ENCODE data around the gene SEZ6L.

The SEZ6L gene

GRCh38 chr22:26161746-26162145 lies 7.5 kb upstream of the SEZ6L start:
- no peak for TF ChIP-seq EZH2phosphoT487 (IDR thresholded peaks at IDR 0.05; ENCODE audit: borderline replicate concordance)
- no peak for TF ChIP-seq CTCF (conservative IDR thresholded peaks at IDR 0.05; ENCODE audit: low read length)
- no peaks in the 10 kb centered on the region for H3K4me1 ChIP-seq (ENCODE audit: insufficient read depth, low read length, poor library complexity, severe bottlenecking)
- H2AFZ ChIP-seq (ENCODE audit: low read length): no peak overlapping the region
- no peaks in the 10 kb centered on the region for H3K9me3 ChIP-seq (ENCODE audit: insufficient read depth, low read depth, low read length)
- no peaks in the 10 kb centered on the region for H3F3A ChIP-seq (ENCODE audit: low read depth)
- H4K20me1 ChIP-seq (ENCODE audit: insufficient read depth, low read length, poor library complexity, severe bottlenecking): no peaks in the 10 kb centered on the region
- no peaks in the 10 kb centered on the region for H3K27me3 ChIP-seq (ENCODE audit: insufficient read depth, low read length, poor library complexity, severe bottlenecking)
- H3K36me3 ChIP-seq (ENCODE audit: insufficient read depth, low read length): no peaks in the 10 kb centered on the region
- no peak overlapping the region for H3K4me3 ChIP-seq (ENCODE audit: low read length, poor library complexity, severe bottlenecking)
- no peaks in the 10 kb centered on the region for H3K9me2 ChIP-seq (replicated peaks; ENCODE audit: low read depth, low read length)
- H3K9ac ChIP-seq (ENCODE audit: low read depth, low read length, poor library complexity, severe bottlenecking): no peak overlapping the region
- H3K79me2 ChIP-seq (ENCODE audit: insufficient read depth, low read length): no peaks in the 10 kb centered on the region
- no peak overlapping the region for H3K4me2 ChIP-seq (ENCODE audit: low read depth, low read length, poor library complexity, severe bottlenecking)

- TF ChIP-seq EZH2phosphoT487 (IDR thresholded peaks at IDR 0.05; ENCODE audit: borderline replicate concordance): no peak
- TF ChIP-seq CTCF (conservative IDR thresholded peaks at IDR 0.05; ENCODE audit: low read length): no peak
- no peaks in the 10 kb centered on the region for H3F3A ChIP-seq (ENCODE audit: low read depth)
- no peaks in the 10 kb centered on the region for H3K27me3 ChIP-seq (ENCODE audit: insufficient read depth, low read length, poor library complexity, severe bottlenecking)
Observed at GRCh38 chr22:26162926-26163325, 6.3 kb upstream of the SEZ6L start.

GRCh38 chr22:26164174-26164573 lies 5.1 kb upstream of the SEZ6L start:
- no peaks in the 10 kb centered on the region for H3K4me1 ChIP-seq (ENCODE audit: insufficient read depth, low read length, poor library complexity, severe bottlenecking)
- H3K9ac ChIP-seq (ENCODE audit: low read depth, low read length, poor library complexity, severe bottlenecking): no peak overlapping the region
- H4K20me1 ChIP-seq (ENCODE audit: insufficient read depth, low read length, poor library complexity, severe bottlenecking): no peaks in the 10 kb centered on the region
- H3K4me3 ChIP-seq (ENCODE audit: low read length, poor library complexity, severe bottlenecking): no peak overlapping the region
- no peaks in the 10 kb centered on the region for H3K27me3 ChIP-seq (ENCODE audit: insufficient read depth, low read length, poor library complexity, severe bottlenecking)
- no peak overlapping the region for H2AFZ ChIP-seq (ENCODE audit: low read length)
- H3K4me2 ChIP-seq (ENCODE audit: low read depth, low read length, poor library complexity, severe bottlenecking): no peak overlapping the region
- H3K9me2 ChIP-seq (replicated peaks; ENCODE audit: low read depth, low read length): no peaks in the 10 kb centered on the region
- no peaks in the 10 kb centered on the region for H3K36me3 ChIP-seq (ENCODE audit: insufficient read depth, low read length)
- no peaks in the 10 kb centered on the region for H3F3A ChIP-seq (ENCODE audit: low read depth)
- no peaks in the 10 kb centered on the region for H3K79me2 ChIP-seq (ENCODE audit: insufficient read depth, low read length)
- TF ChIP-seq CTCF (conservative IDR thresholded peaks at IDR 0.05; ENCODE audit: low read length) (no peak), EZH2phosphoT487 (IDR thresholded peaks at IDR 0.05; ENCODE audit: borderline replicate concordance) (no peak)
- H3K9me3 ChIP-seq (ENCODE audit: insufficient read depth, low read depth, low read length): no peaks in the 10 kb centered on the region

More at GRCh38 chr22:26162926-26163325, 6.3 kb upstream of the SEZ6L start:
- Histone ChIP-seq H2AFZ (ENCODE audit: low read length) (no peak overlapping the region), H3K9me2 (replicated peaks; ENCODE audit: low read depth, low read length) (no peaks in the 10 kb centered on the region), H3K79me2 (ENCODE audit: insufficient read depth, low read length) (no peaks in the 10 kb centered on the region), H3K4me2 (ENCODE audit: low read depth, low read length, poor library complexity, severe bottlenecking) (no peak overlapping the region), H4K20me1 (ENCODE audit: insufficient read depth, low read length, poor library complexity, severe bottlenecking) (no peaks in the 10 kb centered on the region), H3K4me3 (ENCODE audit: low read length, poor library complexity, severe bottlenecking) (no peak overlapping the region), H3K9ac (ENCODE audit: low read depth, low read length, poor library complexity, severe bottlenecking) (no peak overlapping the region), H3K36me3 (ENCODE audit: insufficient read depth, low read length) (no peaks in the 10 kb centered on the region), H3K4me1 (ENCODE audit: insufficient read depth, low read length, poor library complexity, severe bottlenecking) (no peaks in the 10 kb centered on the region), H3K9me3 (ENCODE audit: insufficient read depth, low read depth, low read length) (no peaks in the 10 kb centered on the region)

All from Loucy (cell line).